Measurements from ENCODE around the gene LTF.
"Not testable (repeated sequence)": the region's sequence is repeated elsewhere in the genome, so short reads cannot be mapped to it uniquely, and the experiment has no call there.

The LTF gene

GRCh38 chr3:46398186-46398955 is 66.3 kb downstream of the LTF start:
- no peak for DNase-seq

- DNase-seq = no peak
These were observed 67.6 kb downstream of the LTF start for GRCh38 chr3:46397111-46397510.

GRCh38 chr3:46395766-46396530 is 68.8 kb downstream of the LTF start:
- no peak for DNase-seq

- no peak for DNase-seq
These were observed 69.5 kb downstream of the LTF start for GRCh38 chr3:46395210-46395661.

GRCh38 chr3:46393554-46394434 is 70.9 kb downstream of the LTF start:
- no peak for DNase-seq

GRCh38 chr3:46393011-46393410 is 71.7 kb downstream of the LTF start:
- DNase-seq = no peak

GRCh38 chr3:46391526-46391925 is 73.2 kb downstream of the LTF start:
- DNase-seq = not testable (repeated sequence)

GRCh38 chr3:46389306-46389705 is 75.4 kb downstream of the LTF start:
- no peak for DNase-seq

- not testable (repeated sequence) for DNase-seq
These were observed 75.9 kb downstream of the LTF start for GRCh38 chr3:46388847-46389246.

GRCh38 chr3:46386205-46386604 is 78.5 kb downstream of the LTF start:
- peak in 2 of 56 donors; percentile 4 to 31 for DNase-seq
